ENCODE data around the gene RAP2B.

Gene RAP2B

GRCh38 chr3:153166206-153166605 is 4.2 kb downstream of the RAP2B start:
- H3K4me3 ChIP-seq (ENCODE audit: low read depth, low read length) = no peak overlapping the region; the same call in 1 of the 2 replicates
- TF ChIP-seq CTCF (IDR thresholded peaks at IDR 0.05; ENCODE audit: low read depth, low read length) = no peak

- H3K4me3 ChIP-seq (ENCODE audit: low read depth, low read length) = no peak overlapping the region
- no peak for TF ChIP-seq CTCF (IDR thresholded peaks at IDR 0.05; ENCODE audit: low read depth, low read length)
Observed at GRCh38 chr3:153166796-153167195, 4.8 kb downstream of the RAP2B start.

GRCh38 chr3:153169793-153170383 is 7.9 kb downstream of the RAP2B start:
- no peak for TF ChIP-seq CTCF (IDR thresholded peaks at IDR 0.05; ENCODE audit: low read depth, low read length)
- no peak overlapping the region for H3K4me3 ChIP-seq (ENCODE audit: low read depth, low read length)

- no peak for TF ChIP-seq CTCF (IDR thresholded peaks at IDR 0.05; ENCODE audit: low read depth, low read length)
- no peak overlapping the region for H3K4me3 ChIP-seq (ENCODE audit: low read depth, low read length)
Observed at GRCh38 chr3:153171256-153171655, 9.2 kb downstream of the RAP2B start.

- no peak overlapping the region for H3K4me3 ChIP-seq (ENCODE audit: low read depth, low read length)
- TF ChIP-seq CTCF (IDR thresholded peaks at IDR 0.05; ENCODE audit: low read depth, low read length) = no peak
Observed at GRCh38 chr3:153171918-153172317, 9.9 kb downstream of the RAP2B start.

GRCh38 chr3:153172796-153173757 is 11.1 kb downstream of the RAP2B start:
- H3K4me3 ChIP-seq (ENCODE audit: low read depth, low read length) = no peak overlapping the region
- TF ChIP-seq CTCF (IDR thresholded peaks at IDR 0.05; ENCODE audit: low read depth, low read length) = no peak

All from WI38 (cell line).